ENCODE results near the gene SPPL2A. TPM values are rescaled to one million over a fixed set of nuclear protein-coding genes. Genes with fewer than 3 reads are reported as not detected.

The SPPL2A gene
- total RNA-seq, 1 donor from 2014 or later: 40.7 TPM

GRCh38 chr15:50783895-50784294 lies 18.4 kb upstream of the SPPL2A start:
- Mint-ChIP-seq H3K4me3 (ENCODE audit: unreplicated experiment) (no peak overlapping the region), H3K4me1 (ENCODE audit: low read depth, unreplicated experiment) (no peaks in the 10 kb centered on the region), H3K27ac (ENCODE audit: unreplicated experiment) (no peak overlapping the region), H3K36me3 (ENCODE audit: unreplicated experiment) (no peaks in the 10 kb centered on the region), H3K9me3 (ENCODE audit: unreplicated experiment) (no peaks in the 10 kb centered on the region), H3K27me3 (ENCODE audit: unreplicated experiment) (no peaks in the 10 kb centered on the region)
- DNase-seq: no peak
- TF ChIP-seq CTCF (IDR thresholded peaks at IDR 0.05; ENCODE audit: partially characterized antibody, unreplicated experiment): no peak

GRCh38 chr15:50783411-50783810 lies 17.9 kb upstream of the SPPL2A start:
- no peaks in the 10 kb centered on the region for H3K36me3 Mint-ChIP-seq (ENCODE audit: unreplicated experiment)
- no peaks in the 10 kb centered on the region for H3K9me3 Mint-ChIP-seq (ENCODE audit: unreplicated experiment)
- no peaks in the 10 kb centered on the region for H3K27me3 Mint-ChIP-seq (ENCODE audit: unreplicated experiment)
- H3K4me3 Mint-ChIP-seq (ENCODE audit: unreplicated experiment): no peak overlapping the region
- no peak for DNase-seq
- no peak for TF ChIP-seq CTCF (IDR thresholded peaks at IDR 0.05; ENCODE audit: partially characterized antibody, unreplicated experiment)
- H3K27ac Mint-ChIP-seq (ENCODE audit: unreplicated experiment): no peak overlapping the region
- H3K4me1 Mint-ChIP-seq (ENCODE audit: low read depth, unreplicated experiment): no peaks in the 10 kb centered on the region

- Mint-ChIP-seq H3K4me1 (ENCODE audit: low read depth, unreplicated experiment) (no peaks in the 10 kb centered on the region), H3K27me3 (ENCODE audit: unreplicated experiment) (no peaks in the 10 kb centered on the region), H3K9me3 (ENCODE audit: unreplicated experiment) (no peaks in the 10 kb centered on the region), H3K27ac (ENCODE audit: unreplicated experiment) (no peak overlapping the region), H3K4me3 (ENCODE audit: unreplicated experiment) (no peak overlapping the region), H3K36me3 (ENCODE audit: unreplicated experiment) (no peaks in the 10 kb centered on the region)
- DNase-seq: no peak
- no peak for TF ChIP-seq CTCF (IDR thresholded peaks at IDR 0.05; ENCODE audit: partially characterized antibody, unreplicated experiment)
Observed at GRCh38 chr15:50778086-50778485, 12.6 kb upstream of the SPPL2A start.

GRCh38 chr15:50777042-50777441 lies 11.5 kb upstream of the SPPL2A start:
- H3K4me3 Mint-ChIP-seq (ENCODE audit: unreplicated experiment): no peak overlapping the region
- H3K36me3 Mint-ChIP-seq (ENCODE audit: unreplicated experiment): no peaks in the 10 kb centered on the region
- H3K27me3 Mint-ChIP-seq (ENCODE audit: unreplicated experiment): no peaks in the 10 kb centered on the region
- DNase-seq: no peak
- TF ChIP-seq CTCF (IDR thresholded peaks at IDR 0.05; ENCODE audit: partially characterized antibody, unreplicated experiment): peak; percentile 31
- no peak overlapping the region for H3K27ac Mint-ChIP-seq (ENCODE audit: unreplicated experiment)
- H3K4me1 Mint-ChIP-seq (ENCODE audit: low read depth, unreplicated experiment): no peaks in the 10 kb centered on the region
- H3K9me3 Mint-ChIP-seq (ENCODE audit: unreplicated experiment): no peaks in the 10 kb centered on the region

GRCh38 chr15:50774450-50774849 lies 8.9 kb upstream of the SPPL2A start:
- Mint-ChIP-seq H3K4me1 (ENCODE audit: low read depth, unreplicated experiment) (no peaks in the 10 kb centered on the region), H3K27ac (ENCODE audit: unreplicated experiment) (no peak overlapping the region), H3K36me3 (ENCODE audit: unreplicated experiment) (no peaks in the 10 kb centered on the region), H3K27me3 (ENCODE audit: unreplicated experiment) (peaks cover 3% of the 10 kb centered on the region), H3K4me3 (ENCODE audit: unreplicated experiment) (no peak overlapping the region), H3K9me3 (ENCODE audit: unreplicated experiment) (no peaks in the 10 kb centered on the region)
- TF ChIP-seq CTCF (IDR thresholded peaks at IDR 0.05; ENCODE audit: partially characterized antibody, unreplicated experiment): no peak
- no peak for DNase-seq

All from glutamatergic neuron (in vitro differentiated cells).